Stimulated activated CD8-positive, alpha-beta memory T cell treated with anti-CD3 and anti-CD28 coated beads, Interleukin-4, amount 100 ng/mL, for 1 hour (primary cell): ENCODE results near the gene NFKBIA.
"Not testable (repeated sequence)": the region's sequence is repeated elsewhere in the genome, so short reads cannot be mapped to it uniquely, and the experiment has no call there.

Source experiments
- DNase-seq, 2 donors: peaks; one replicate each; pipeline ENCODE4 v3.0.0-alpha.2; 2020; ENCODE audit warnings: low read depth in 2 of 2, low spot score in 1 of 2

The NFKBIA gene

GRCh38 chr14:35409595-35409994 is 5.0 kb upstream of the NFKBIA start:
- DNase-seq = no peak

DNA sequence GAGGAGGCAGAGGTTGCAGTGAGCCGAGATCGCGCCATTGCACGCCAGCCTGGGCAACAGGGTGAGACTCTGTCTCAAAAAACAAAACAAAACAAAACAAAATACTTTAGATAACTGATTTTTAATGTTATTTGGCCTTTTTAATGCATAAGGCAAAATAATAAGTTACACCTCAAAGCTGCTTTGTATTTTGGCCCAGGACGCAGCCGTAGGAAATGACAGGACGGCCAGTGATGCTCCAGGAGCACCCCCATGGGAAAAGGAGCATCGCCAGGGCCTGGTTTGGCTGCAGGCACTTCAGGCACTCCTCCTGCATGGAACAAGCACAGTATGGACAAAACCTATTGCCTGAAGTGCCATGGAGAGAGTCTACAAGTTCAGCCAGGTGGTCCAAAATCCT is 3.5 kb upstream of the NFKBIA start:
- no peak for DNase-seq

GRCh38 chr14:35407306-35407630 is 2.7 kb upstream of the NFKBIA start:
- no peak for DNase-seq

DNA sequence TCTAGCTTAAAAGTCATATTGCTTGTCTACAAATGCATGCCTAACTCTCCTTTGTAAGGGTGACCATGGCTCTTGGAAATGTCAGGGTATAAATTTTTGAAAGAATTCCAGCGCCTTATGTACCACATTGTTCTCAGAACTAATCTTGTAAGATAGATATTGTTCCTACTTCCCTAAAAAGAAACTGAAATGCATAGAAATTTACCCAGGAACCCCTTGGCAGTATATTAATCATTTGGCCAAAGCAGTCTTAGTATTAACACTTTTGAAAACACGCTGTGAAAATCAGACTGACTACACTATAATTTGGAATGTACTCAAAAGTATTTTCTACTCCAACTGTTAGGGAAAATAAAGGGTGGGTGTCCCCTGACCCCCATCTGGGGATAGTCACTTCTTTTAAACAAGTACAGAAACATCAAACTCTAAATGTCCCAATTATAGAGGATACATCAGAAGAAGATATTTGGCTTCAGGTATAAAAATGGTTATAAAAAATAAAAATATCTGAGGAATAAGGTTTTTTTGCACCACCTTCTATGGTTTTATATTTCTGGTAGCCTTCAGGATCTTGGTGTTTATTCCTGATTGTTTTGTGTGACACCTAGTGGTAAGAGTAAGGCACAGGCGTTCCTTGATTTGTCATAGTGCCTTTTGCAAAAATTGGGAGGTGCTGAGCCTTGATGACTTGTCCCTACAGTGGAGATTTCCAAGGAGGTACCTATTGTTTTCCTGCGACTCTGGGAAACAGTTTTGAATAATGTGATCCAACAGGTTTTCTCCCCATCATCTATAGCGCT is 2.2 kb upstream of the NFKBIA start:
- DNase-seq = no peak

DNA sequence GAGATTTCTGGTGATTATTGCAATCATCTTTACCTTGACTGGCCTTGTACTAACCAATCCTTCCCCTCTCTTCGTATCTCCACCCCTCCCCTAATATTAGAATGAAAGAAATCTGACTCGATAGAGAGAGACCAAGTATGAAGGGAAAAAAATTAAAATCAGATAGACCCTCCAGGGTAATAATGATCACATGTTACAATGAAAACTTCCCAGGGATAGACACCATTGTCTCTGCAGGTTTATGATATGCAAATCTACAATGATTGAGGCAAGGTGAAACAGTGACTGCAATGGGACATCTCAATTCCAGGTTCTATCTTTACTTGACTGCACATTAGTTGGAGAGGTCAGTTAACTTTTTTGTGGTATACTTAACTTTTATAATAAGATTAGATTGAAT is 1.5 kb upstream of the NFKBIA start:
- no peak for DNase-seq

DNA sequence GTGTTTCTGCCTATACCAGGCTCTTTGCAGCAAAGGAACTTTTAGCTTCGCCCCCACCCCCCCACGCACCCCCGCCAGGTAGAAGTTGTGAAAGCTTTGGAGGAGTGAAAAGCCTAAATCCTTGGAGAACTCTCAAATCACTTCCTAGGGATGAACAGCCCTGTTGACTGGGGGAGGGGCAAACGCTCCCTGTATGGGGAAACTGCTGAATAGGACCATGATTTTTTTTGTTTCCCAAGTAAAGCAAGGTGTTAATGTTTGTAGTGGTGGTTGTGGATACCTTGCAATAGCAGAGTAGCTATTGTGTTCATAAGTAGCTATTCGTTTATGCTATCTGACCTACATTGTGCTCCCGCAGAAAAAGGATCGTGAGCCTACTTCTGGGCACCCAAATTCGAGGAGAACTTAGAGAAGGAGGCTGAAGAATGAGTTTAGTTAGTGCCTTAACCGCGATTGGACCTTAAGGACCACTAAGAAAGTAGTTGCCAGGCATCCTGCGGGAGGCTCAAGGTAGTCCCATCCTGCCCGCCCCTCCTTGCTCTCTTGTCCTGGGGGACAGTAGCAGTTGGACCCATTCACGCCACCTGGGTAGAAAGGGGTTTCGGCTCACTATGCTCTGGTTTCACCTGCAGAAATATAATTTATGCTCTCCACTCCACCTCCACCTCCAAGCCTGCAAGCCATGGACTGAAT is 901 bp upstream of the NFKBIA start:
- no peak for DNase-seq

- peak; percentile 93 to 95 for DNase-seq
Measured at GRCh38 chr14:35403603-35404448, 723 bp downstream of the NFKBIA start.

DNA sequence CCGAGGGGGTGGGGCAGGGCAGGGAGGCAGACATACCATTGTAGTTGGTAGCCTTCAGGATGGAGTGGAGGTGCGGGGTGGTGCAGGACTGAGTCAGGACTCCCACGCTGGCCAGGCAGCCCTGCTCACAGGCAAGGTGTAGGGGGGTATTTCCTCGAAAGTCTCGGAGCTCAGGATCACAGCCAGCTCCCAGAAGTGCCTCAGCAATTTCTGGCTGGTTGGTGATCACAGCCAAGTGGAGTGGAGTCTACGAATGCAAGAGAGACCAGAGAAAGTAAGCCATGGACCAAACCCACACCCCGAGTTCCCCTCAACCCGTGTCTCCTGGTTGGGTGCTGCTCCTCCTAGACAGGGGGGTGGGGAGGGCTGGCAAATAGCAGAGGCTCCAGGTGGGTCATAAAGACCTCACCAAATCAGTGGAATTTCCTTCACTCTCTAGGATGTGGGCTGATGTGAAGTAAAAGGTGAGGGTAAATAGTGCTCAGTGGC is 1.4 kb downstream of the NFKBIA start:
- DNase-seq = no peak

- DNase-seq = no peak
Measured at GRCh38 chr14:35402323-35403113, 2.0 kb downstream of the NFKBIA start.

GRCh38 chr14:35401422-35402265 is 2.9 kb downstream of the NFKBIA start:
- no peak for DNase-seq

GRCh38 chr14:35400648-35401421 is 3.7 kb downstream of the NFKBIA start:
- DNase-seq = no peak

DNA sequence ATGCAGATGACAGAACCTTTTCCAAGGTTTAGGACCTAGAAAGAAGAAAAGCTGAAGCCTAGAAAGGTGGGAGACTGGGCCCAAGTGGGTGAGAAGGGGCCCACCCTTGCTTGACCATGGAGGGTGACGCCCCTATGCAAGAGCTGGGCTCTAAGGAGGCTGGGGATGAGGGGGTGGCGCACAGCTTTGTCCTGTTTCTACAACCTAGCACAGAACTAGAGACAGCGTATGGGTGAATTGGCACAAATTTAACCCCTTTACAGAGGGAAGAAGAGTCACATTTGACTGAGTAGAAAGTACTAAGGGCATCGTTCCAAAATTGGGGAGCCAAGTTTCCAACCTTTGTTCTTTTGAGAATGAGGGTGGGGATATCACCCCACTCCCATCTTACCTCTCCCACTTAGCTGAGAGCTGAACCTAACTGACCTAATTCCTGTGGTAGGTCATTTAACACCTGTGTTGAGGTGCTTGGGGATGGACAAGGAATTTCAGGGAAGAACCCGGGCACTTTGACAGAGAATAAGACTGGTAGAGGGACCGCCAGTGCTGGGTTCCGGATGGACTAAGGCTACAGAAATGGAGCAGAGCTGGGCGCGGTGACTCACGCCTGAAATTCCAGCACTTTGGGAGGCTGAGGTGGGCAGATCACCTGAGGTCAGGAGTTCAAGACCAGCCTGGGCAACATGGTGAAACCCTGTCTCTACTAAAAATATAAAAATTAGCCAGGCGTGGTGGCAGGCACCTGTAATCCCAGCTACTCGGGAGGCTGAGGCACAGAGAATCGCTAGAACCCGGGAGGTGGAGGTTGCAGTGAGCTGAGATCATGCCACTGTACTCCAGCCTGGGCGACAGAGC is 5.2 kb downstream of the NFKBIA start:
- no peak for DNase-seq

- no peak for DNase-seq
Measured at GRCh38 chr14:35398071-35398584, 6.4 kb downstream of the NFKBIA start.

DNA sequence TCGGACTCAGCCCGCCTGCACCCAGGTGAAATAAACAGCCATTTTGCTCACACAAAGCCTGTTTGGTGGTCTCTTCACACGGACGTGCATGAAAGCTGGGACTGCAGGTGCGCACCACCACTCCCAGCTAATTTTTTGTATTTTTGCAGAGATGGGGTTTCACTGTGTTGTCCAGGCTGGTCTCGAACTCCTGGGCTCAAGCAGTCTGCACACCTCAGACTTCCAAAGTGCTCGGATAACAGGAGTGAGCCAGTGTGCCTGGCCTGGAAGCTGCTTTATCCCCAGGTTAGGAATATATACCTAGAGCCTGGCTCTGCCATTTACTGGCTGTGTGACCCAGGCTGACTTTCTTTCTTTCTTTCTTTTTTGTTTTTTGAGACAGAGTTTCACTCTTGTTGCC is 7.9 kb downstream of the NFKBIA start:
- DNase-seq = not testable (repeated sequence)

GRCh38 chr14:35395283-35395682 is 9.3 kb downstream of the NFKBIA start:
- no peak for DNase-seq

DNA sequence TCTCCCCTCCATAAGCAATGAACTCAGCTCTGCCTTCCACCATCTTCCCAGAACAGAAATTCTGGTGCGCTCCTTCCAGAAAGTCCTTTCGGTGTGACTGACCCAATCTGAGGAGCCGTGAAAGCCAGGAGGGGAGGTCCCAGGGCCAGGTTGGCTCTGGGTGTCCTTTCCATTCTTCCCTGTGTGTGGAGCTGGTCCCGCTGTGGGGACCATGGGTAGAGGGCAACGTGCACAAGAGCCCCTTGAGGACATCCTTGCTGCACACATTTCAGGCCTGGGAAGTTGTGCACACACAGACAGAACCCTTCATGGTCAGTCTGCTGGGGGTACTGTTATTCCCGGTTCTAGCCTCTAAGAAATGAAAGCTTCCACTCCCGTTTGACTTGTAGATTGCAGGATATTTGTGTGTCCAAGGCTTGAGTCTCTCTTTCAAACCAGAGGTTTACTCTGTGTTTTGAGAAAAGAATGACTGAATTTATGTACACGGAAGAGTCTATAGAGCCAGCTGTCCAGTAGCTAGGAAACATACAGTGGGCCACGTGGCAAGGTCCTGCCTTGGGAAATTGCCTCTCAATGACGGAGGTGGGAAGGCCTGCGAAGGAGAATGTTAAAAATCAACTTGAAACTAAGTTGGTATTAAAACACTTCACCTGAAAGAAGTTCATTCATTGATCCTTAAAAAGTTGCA is 10.1 kb downstream of the NFKBIA start:
- no peak for DNase-seq

DNA sequence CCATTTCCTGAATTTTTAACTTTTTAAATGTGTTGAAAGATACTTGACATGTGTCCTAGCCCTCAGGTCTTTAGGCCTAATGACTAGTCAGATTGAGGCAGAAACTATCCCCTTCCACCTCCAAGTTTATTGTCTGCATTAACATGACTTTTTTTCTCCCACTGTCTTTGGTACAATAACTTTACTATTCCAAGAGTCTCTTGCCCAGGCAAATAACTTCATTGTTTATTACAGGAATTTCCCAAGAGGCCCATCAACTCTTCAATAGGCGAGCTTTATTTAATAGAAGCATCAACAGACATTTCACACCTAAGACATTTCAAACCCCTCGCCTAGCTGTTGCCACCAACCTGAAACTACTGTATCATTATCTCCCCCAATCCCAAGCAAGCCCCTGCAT is 10.7 kb downstream of the NFKBIA start:
- DNase-seq = no peak

GRCh38 chr14:35392103-35392502 is 12.4 kb downstream of the NFKBIA start:
- no peak for DNase-seq
